Left ventricle myocardium inferior (tissue), 1 donor: Measurements from ENCODE around the gene GGT1. TPM values are rescaled to one million over a fixed set of nuclear protein-coding genes. Genes with fewer than 3 reads are reported as not detected.

Source experiments
- DNase-seq: peaks from one replicate; pipeline ENCODE4 v3.0.0-alpha.2; 2020
- H3K27ac ChIP-seq: fragments of 200-600 bp; replicated peaks from 2 replicates; pipeline ENCODE4 v1.8.0; 2021
- H3K27me3 ChIP-seq: fragments of 200-600 bp; 2 replicates; pipeline ENCODE4 v1.8.0; 2021; ENCODE audit warnings: low read depth
- H3K36me3 ChIP-seq: fragments of 200-600 bp; 2 replicates; pipeline ENCODE4 v1.8.0; 2021
- H3K4me1 ChIP-seq: fragments of 200-600 bp; 2 replicates; pipeline ENCODE4 v1.8.0; 2021
- H3K4me3 ChIP-seq: fragments of 200-600 bp; 2 replicates; pipeline ENCODE4 v1.8.0; 2021; ENCODE audit warnings: mild to moderate bottlenecking, moderate library complexity
- H3K9me3 ChIP-seq: fragments of 200-600 bp; replicated peaks from 2 replicates; pipeline ENCODE4 v1.8.0; 2021
- CTCF ChIP-seq: fragments of 200-600 bp; IDR thresholded peaks from 2 replicates; pipeline ENCODE4 v1.8.0; 2021; ENCODE audit warnings: antibody characterized with exemption, mild to moderate bottlenecking, borderline replicate concordance
- intact Hi-C: fragments of 100-400 bp; cut with micrococcal nuclease; formaldehyde crosslinking; loops from one replicate; pipeline ENCODE4 v1.11.0; 2022
- total RNA-seq: library from RNA; stranded (reverse); fragmentation: NEBNext Ultra II Directional; extraction: Animal tissue kit (Norgen Biotek cat#: 25700); gene quantifications from one replicate; pipeline ENCODE4 v1.2.1, GENCODE V29; 2021
- donor health status: DM: no; HTN: yes; CAD: no; lungs with severe emphysema.

GGT1 gene
- total RNA-seq, 1 donor from 2014 or later: 1.1 TPM

- DNase-seq: no peak
- Histone ChIP-seq H3K4me3 (no peak overlapping the region), H3K27me3 (no peaks in the 10 kb centered on the region), H3K4me1 (peaks cover 22% of the 10 kb centered on the region), H3K36me3 (peaks cover 10% of the 10 kb centered on the region), H3K27ac (no peak overlapping the region), H3K9me3 (no peaks in the 10 kb centered on the region)
- no peak for TF ChIP-seq CTCF
- intact Hi-C loops: no loop called here
Measured at GRCh38 chr22:24585927-24586546, 17.0 kb upstream of the GGT1 start.

GRCh38 chr22:24587251-24587650 lies 15.7 kb upstream of the GGT1 start:
- Histone ChIP-seq H3K4me3 (no peak overlapping the region), H3K36me3 (peaks cover 10% of the 10 kb centered on the region), H3K4me1 (peaks cover 26% of the 10 kb centered on the region), H3K27ac (no peak overlapping the region), H3K9me3 (no peaks in the 10 kb centered on the region), H3K27me3 (no peaks in the 10 kb centered on the region)
- DNase-seq: no peak
- intact Hi-C loops: no loop called here
- TF ChIP-seq CTCF: no peak

- peaks cover 10% of the 10 kb centered on the region for H3K36me3 ChIP-seq
- no peaks in the 10 kb centered on the region for H3K27me3 ChIP-seq
- no peak overlapping the region for H3K27ac ChIP-seq
- H3K4me1 ChIP-seq: peaks cover 27% of the 10 kb centered on the region
- DNase-seq: no peak
- intact Hi-C loops: no loop called here
- no peak for TF ChIP-seq CTCF
- H3K9me3 ChIP-seq: no peaks in the 10 kb centered on the region
- H3K4me3 ChIP-seq: no peak overlapping the region
Measured at GRCh38 chr22:24587948-24588347, 15.0 kb upstream of the GGT1 start.

GRCh38 chr22:24588381-24588756 lies 14.6 kb upstream of the GGT1 start:
- no peak for TF ChIP-seq CTCF
- intact Hi-C loops: no loop called here
- Histone ChIP-seq H3K27ac (peak overlapping the region; percentile 16), H3K4me1 (peaks cover 25% of the 10 kb centered on the region), H3K36me3 (peaks cover 10% of the 10 kb centered on the region), H3K9me3 (no peaks in the 10 kb centered on the region), H3K4me3 (no peak overlapping the region), H3K27me3 (no peaks in the 10 kb centered on the region)
- DNase-seq: no peak

- H3K36me3 ChIP-seq: peaks cover 10% of the 10 kb centered on the region
- peaks cover 24% of the 10 kb centered on the region for H3K4me1 ChIP-seq
- H3K27ac ChIP-seq: peak overlapping the region; percentile 16
- no peak for DNase-seq
- intact Hi-C loops: no loop called here
- no peaks in the 10 kb centered on the region for H3K9me3 ChIP-seq
- no peak overlapping the region for H3K4me3 ChIP-seq
- TF ChIP-seq CTCF: no peak
- no peaks in the 10 kb centered on the region for H3K27me3 ChIP-seq
Measured at GRCh38 chr22:24588757-24589481, 14.1 kb upstream of the GGT1 start.
